ENCODE data around the gene CNOT3. TPM values are rescaled to one million over a fixed set of nuclear protein-coding genes. Genes with fewer than 3 reads are reported as not detected.

CNOT3 gene
- total and polyA plus RNA-seq, 2 of the 13 experiments (the other 11 are each of a cell fraction or from before 2014, with no cell fraction given), result 4.3 to 5.8 TPM

- TF ChIP-seq GATA4 (IDR thresholded peaks at IDR 0.05; ENCODE audit: borderline replicate concordance, low read depth) (peak; percentile 49; the same call in 1 of the 2 replicates), ZNF792 (CRISPR knock-in tag; IDR thresholded peaks at IDR 0.05) (peak; percentile 55; the same call in 1 of the 2 replicates), XBP1 (CRISPR knock-in tag; IDR thresholded peaks at IDR 0.05) (no peak), HMG20B (CRISPR knock-in tag; conservative IDR thresholded peaks at IDR 0.05) (0 out of 2 replicates have a peak, but pooled peaks have one; percentile 12), BHLHE40 (IDR thresholded peaks at IDR 0.05; ENCODE audit: low read length) (peak; percentile 37; the same call in 1 of the 2 replicates), ZMYM2 (CRISPR knock-in tag; IDR thresholded peaks at IDR 0.05) (no peak), ZSCAN31 (CRISPR knock-in tag; IDR thresholded peaks at IDR 0.05; ENCODE audit: low read depth) (no peak), IRF9 (CRISPR knock-in tag; IDR thresholded peaks at IDR 0.05; ENCODE audit: borderline replicate concordance) (peak; percentile 74; the same call in 1 of the 2 replicates), FOXA1 (IDR thresholded peaks at IDR 0.05) (no peak), FOXA1 (CRISPR knock-in tag; IDR thresholded peaks at IDR 0.05) (0 out of 2 replicates have a peak, but pooled peaks have one; percentile 21), ATF7-NPFF (CRISPR knock-in tag; IDR thresholded peaks at IDR 0.05; ENCODE audit: low read depth) (peak; percentile 61; the same call in 1 of the 2 replicates), TCF7L2 (IDR thresholded peaks at IDR 0.05; ENCODE audit: low read depth, low read length) (no peak), ATF6 (CRISPR knock-in tag; conservative IDR thresholded peaks at IDR 0.05) (no peak), ZNF484 (CRISPR knock-in tag; IDR thresholded peaks at IDR 0.05; ENCODE audit: borderline replicate concordance, low read depth) (no peak), ZNF768 (CRISPR knock-in tag; IDR thresholded peaks at IDR 0.05) (peak; percentile 57; the same call in 1 of the 2 replicates), TGIF2 (CRISPR knock-in tag; IDR thresholded peaks at IDR 0.05) (peak; percentile 95), ZNF513 (CRISPR knock-in tag; conservative IDR thresholded peaks at IDR 0.05) (0 out of 2 replicates have a peak, but pooled peaks have one; percentile 62), IKZF4 (CRISPR knock-in tag; IDR thresholded peaks at IDR 0.05; ENCODE audit: borderline replicate concordance, low read depth, not compliant biosample characterization) (peak; percentile 26), NR2F6 (IDR thresholded peaks at IDR 0.05) (no peak; the same call in 1 of the 2 replicates), NR2F6 (CRISPR knock-in tag; IDR thresholded peaks at IDR 0.05) (peak; percentile 43; the same call in 1 of the 2 replicates), ZNF75D (CRISPR knock-in tag; IDR thresholded peaks at IDR 0.05; ENCODE audit: borderline replicate concordance) (no peak), ZNF574 (CRISPR knock-in tag; IDR thresholded peaks at IDR 0.05) (peak; percentile 92)
These were observed 22.2 kb upstream of the CNOT3 start, which contains the start of the genes PRPF31 and TFPT (continued) for GRCh38 chr19:54115109-54116063.

All from HepG2 (cell line).